LNCAP (cell line): ENCODE measurements around the gene RFTN1.

Experiments
- TF ChIP-seq, protein P1 (sequence below): fragments of 450-650 bp; IDR thresholded peaks from 2 replicates; pipeline ENCODE4 v1.5.1; 2017; ENCODE audit warnings: mild to moderate bottlenecking

The RFTN1 gene

GRCh38 chr3:16513141-16514020, at the start of gene RFTN1:
Gene RFTN1, minus strand, starts transcription at chr3:16513699. Its CDS starts 19,830 bp downstream, at chr3:16493869.
- TF ChIP-seq, protein P1, sequence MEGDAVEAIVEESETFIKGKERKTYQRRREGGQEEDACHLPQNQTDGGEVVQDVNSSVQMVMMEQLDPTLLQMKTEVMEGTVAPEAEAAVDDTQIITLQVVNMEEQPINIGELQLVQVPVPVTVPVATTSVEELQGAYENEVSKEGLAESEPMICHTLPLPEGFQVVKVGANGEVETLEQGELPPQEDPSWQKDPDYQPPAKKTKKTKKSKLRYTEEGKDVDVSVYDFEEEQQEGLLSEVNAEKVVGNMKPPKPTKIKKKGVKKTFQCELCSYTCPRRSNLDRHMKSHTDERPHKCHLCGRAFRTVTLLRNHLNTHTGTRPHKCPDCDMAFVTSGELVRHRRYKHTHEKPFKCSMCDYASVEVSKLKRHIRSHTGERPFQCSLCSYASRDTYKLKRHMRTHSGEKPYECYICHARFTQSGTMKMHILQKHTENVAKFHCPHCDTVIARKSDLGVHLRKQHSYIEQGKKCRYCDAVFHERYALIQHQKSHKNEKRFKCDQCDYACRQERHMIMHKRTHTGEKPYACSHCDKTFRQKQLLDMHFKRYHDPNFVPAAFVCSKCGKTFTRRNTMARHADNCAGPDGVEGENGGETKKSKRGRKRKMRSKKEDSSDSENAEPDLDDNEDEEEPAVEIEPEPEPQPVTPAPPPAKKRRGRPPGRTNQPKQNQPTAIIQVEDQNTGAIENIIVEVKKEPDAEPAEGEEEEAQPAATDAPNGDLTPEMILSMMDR = no peak

- TF ChIP-seq, protein P1 = no peak
These were observed 46.3 kb upstream of the RFTN1 start for GRCh38 chr3:16559653-16560365.

GRCh38 chr3:16554126-16554525, 40.6 kb upstream of the RFTN1 start:
- TF ChIP-seq, protein P1 = no peak

- TF ChIP-seq, protein P1 = no peak
These were observed 39.3 kb upstream of the RFTN1 start for GRCh38 chr3:16552757-16553156.

- TF ChIP-seq, protein P1 = no peak
These were observed 38.0 kb upstream of the RFTN1 start for GRCh38 chr3:16551342-16551976.

- TF ChIP-seq, protein P1 = peak; percentile 87
These were observed 37.3 kb upstream of the RFTN1 start for GRCh38 chr3:16550676-16551341.

DNA sequence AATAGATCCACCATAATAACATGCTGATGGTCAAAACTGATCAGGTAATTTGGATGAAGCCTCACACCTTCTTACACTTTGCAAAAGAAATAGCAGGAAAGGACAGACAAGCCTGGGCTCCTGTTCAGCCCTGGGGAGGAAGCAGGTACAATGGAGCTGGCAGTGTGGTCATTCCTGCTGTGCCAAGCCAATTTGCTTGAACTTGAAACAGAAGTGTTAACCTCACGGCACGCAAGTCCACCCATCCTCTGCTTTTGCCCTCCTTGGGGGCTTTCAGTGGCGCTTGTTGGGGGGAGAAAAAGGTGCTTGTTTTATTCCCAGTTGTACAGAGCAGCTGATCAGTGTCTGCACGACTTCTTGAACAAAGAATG, 36.8 kb upstream of the RFTN1 start:
- TF ChIP-seq, protein P1 = no peak
